ENCODE data around the gene SLC26A9. TPM values are rescaled to one million over a fixed set of nuclear protein-coding genes. Genes with fewer than 3 reads are reported as not detected.

SLC26A9 gene
- total RNA-seq, 1 experiment from 2014 or later = not detected

DNA sequence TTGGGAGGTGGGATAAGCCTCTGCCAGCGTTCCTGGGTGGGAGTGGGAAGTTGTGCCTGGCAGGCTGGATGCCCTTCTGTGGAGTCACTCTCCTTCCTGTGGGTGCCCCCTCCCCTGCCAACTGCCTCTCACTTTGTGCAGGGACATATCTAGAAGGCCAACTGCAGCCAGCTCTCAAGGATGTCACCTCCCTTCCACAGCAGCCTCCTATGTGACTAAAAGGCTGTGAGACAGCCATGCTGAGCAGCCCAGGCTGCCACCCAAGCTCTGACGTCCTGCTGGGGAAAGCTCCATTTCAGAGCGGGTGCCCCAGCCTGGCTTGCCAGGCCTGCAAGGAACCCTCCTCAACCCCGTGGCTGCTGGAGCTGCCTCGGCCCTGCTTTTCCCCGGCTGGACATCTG lies 19.6 kb upstream of the SLC26A9 start:
- DNase-seq (ENCODE audit: low read depth, low spot score) (no peak), ATAC-seq (no peak)
- ChIA-PET POLR2A (no interaction called here), CTCF (interaction anchor here (1.1 kb wide), 1 partner anchor 44 kb away, joined by 4 read pairs; no protein-coding TSS in a partner anchor)
- intact Hi-C loops (cut with micrococcal nuclease; ENCODE audit: unreplicated experiment) (no loop called here), in situ Hi-C loops (cut with HindIII; ENCODE audit: low pct_unique_long_range_greater_than_20kb, low sequenced_read_pairs) (no loop called here)
- TF ChIP-seq, protein P1, sequence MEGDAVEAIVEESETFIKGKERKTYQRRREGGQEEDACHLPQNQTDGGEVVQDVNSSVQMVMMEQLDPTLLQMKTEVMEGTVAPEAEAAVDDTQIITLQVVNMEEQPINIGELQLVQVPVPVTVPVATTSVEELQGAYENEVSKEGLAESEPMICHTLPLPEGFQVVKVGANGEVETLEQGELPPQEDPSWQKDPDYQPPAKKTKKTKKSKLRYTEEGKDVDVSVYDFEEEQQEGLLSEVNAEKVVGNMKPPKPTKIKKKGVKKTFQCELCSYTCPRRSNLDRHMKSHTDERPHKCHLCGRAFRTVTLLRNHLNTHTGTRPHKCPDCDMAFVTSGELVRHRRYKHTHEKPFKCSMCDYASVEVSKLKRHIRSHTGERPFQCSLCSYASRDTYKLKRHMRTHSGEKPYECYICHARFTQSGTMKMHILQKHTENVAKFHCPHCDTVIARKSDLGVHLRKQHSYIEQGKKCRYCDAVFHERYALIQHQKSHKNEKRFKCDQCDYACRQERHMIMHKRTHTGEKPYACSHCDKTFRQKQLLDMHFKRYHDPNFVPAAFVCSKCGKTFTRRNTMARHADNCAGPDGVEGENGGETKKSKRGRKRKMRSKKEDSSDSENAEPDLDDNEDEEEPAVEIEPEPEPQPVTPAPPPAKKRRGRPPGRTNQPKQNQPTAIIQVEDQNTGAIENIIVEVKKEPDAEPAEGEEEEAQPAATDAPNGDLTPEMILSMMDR (IDR thresholded peaks at IDR 0.05) = no peak
- TF ChIP-seq TCF7L2 (IDR thresholded peaks at IDR 0.05; ENCODE audit: low read depth, low read length) = no peak
- TF ChIP-seq, protein P2, sequence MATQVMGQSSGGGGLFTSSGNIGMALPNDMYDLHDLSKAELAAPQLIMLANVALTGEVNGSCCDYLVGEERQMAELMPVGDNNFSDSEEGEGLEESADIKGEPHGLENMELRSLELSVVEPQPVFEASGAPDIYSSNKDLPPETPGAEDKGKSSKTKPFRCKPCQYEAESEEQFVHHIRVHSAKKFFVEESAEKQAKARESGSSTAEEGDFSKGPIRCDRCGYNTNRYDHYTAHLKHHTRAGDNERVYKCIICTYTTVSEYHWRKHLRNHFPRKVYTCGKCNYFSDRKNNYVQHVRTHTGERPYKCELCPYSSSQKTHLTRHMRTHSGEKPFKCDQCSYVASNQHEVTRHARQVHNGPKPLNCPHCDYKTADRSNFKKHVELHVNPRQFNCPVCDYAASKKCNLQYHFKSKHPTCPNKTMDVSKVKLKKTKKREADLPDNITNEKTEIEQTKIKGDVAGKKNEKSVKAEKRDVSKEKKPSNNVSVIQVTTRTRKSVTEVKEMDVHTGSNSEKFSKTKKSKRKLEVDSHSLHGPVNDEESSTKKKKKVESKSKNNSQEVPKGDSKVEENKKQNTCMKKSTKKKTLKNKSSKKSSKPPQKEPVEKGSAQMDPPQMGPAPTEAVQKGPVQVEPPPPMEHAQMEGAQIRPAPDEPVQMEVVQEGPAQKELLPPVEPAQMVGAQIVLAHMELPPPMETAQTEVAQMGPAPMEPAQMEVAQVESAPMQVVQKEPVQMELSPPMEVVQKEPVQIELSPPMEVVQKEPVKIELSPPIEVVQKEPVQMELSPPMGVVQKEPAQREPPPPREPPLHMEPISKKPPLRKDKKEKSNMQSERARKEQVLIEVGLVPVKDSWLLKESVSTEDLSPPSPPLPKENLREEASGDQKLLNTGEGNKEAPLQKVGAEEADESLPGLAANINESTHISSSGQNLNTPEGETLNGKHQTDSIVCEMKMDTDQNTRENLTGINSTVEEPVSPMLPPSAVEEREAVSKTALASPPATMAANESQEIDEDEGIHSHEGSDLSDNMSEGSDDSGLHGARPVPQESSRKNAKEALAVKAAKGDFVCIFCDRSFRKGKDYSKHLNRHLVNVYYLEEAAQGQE (IDR thresholded peaks at IDR 0.05; ENCODE audit: insufficient read depth in 1 of 2, low read depth in 2 of 2, low read length in 1 of 2) = no peak
- no peak for TF ChIP-seq POLR2AphosphoS5 (IDR thresholded peaks at IDR 0.05; ENCODE audit: low read depth, low read length)
- TF ChIP-seq SIN3A (IDR thresholded peaks at IDR 0.05; ENCODE audit: borderline replicate concordance, insufficient read depth, low read depth, low read length) = no peak
- Histone ChIP-seq H3K27ac (ENCODE audit: low read length) (no peak overlapping the region), H3K4me1 (ENCODE audit: control insufficient read depth, insufficient read depth, low read length) (no peaks in the 10 kb centered on the region), H3K4me3 (ENCODE audit: low read depth in 2 of 2, low read length in 2 of 2) (no peak overlapping the region), H3K27me3 (ENCODE audit: control insufficient read depth, insufficient read depth, low read length) (peaks cover 2% of the 10 kb centered on the region), H3K36me3 (ENCODE audit: control insufficient read depth, insufficient read depth, low read length) (no peaks in the 10 kb centered on the region), H3K9me3 (ENCODE audit: control insufficient read depth, insufficient read depth, low read depth, low read length) (no peaks in the 10 kb centered on the region)
- no TSS peak for BruUV-seq (replicated peaks)

DNA sequence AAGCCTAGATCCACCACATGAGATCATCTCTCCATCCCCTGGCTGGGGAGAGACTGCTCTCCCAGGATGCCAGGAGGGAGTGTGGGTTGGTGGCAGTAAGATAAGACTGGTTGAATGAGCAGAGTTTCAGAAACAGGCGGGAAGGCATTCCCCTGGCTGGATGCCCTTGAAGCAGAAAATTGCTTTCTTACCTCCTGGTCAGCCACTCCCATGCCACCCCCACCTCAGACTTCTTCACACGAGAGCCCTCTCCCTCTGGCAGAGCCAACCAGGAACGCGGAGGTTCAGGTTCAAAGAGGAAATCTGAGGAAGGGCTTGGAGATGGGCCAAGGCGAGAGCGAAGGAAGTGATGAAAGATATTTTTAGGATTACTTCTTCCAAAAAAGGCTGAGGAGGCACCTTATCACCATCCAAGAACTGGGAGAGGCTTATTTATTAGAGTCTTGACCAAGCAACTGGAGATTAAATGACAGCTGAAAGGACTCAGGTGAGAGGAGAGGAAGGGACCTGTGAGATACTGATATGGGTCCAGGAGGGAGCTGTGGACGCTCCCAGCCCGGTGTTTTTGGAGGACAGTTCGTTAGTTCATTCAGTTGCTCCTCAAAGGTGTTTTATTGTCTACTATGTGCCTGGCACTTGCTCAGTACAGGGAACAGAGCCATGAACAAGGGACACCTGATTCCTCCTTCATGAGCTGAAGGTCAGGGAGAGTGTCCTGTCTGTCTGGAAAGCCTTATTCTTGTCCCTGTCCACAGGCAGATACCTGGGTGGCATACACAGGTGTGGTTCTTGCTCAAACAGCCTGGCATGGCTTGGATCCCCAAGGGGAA lies 18.9 kb upstream of the SLC26A9 start:
- intact Hi-C loops (cut with micrococcal nuclease; ENCODE audit: unreplicated experiment) (no loop called here), in situ Hi-C loops (cut with HindIII; ENCODE audit: low pct_unique_long_range_greater_than_20kb, low sequenced_read_pairs) (no loop called here)
- ChIA-PET POLR2A (no interaction called here), CTCF (interaction anchor here (1.1 to 1.2 kb wide), 2 partner anchors 15 to 43 kb away, joined by 3 to 4 read pairs; no protein-coding TSS in a partner anchor)
- Histone ChIP-seq H3K4me1 (ENCODE audit: control insufficient read depth, insufficient read depth, low read length) (no peaks in the 10 kb centered on the region), H3K9me3 (ENCODE audit: control insufficient read depth, insufficient read depth, low read depth, low read length) (no peaks in the 10 kb centered on the region), H3K4me3 (ENCODE audit: low read depth in 2 of 2, low read length in 2 of 2) (no peak overlapping the region), H3K27me3 (ENCODE audit: control insufficient read depth, insufficient read depth, low read length) (peaks cover 7% of the 10 kb centered on the region), H3K27ac (ENCODE audit: low read length) (no peak overlapping the region), H3K36me3 (ENCODE audit: control insufficient read depth, insufficient read depth, low read length) (no peaks in the 10 kb centered on the region)
- no peak for ATAC-seq
- no peak for DNase-seq (ENCODE audit: low read depth, low spot score)
- TF ChIP-seq TCF7L2 (IDR thresholded peaks at IDR 0.05; ENCODE audit: low read depth, low read length) = no peak
- no peak for TF ChIP-seq POLR2AphosphoS5 (IDR thresholded peaks at IDR 0.05; ENCODE audit: low read depth, low read length)
- TF ChIP-seq, protein P2 (IDR thresholded peaks at IDR 0.05; ENCODE audit: insufficient read depth in 1 of 2, low read depth in 2 of 2, low read length in 1 of 2) = no peak
- TF ChIP-seq SIN3A (IDR thresholded peaks at IDR 0.05; ENCODE audit: borderline replicate concordance, insufficient read depth, low read depth, low read length) = no peak
- TF ChIP-seq, protein P1 (IDR thresholded peaks at IDR 0.05) = no peak
- BruUV-seq (replicated peaks) = no TSS peak
